GM18502 (cell line): ENCODE data around the gene TEX22.
A peak's percentile ranks its signal among the peaks of the same experiment; 100 is the strongest.

ENCODE experiments used
- ATAC-seq: cut with Tn5 transposase; IDR thresholded peaks from one replicate; pipeline ENCODE4 v1.9.1; 2021; ENCODE audit warnings: mild to moderate bottlenecking; ENCODE audit not compliant: unreplicated experiment, poor library complexity

TEX22 gene

DNA sequence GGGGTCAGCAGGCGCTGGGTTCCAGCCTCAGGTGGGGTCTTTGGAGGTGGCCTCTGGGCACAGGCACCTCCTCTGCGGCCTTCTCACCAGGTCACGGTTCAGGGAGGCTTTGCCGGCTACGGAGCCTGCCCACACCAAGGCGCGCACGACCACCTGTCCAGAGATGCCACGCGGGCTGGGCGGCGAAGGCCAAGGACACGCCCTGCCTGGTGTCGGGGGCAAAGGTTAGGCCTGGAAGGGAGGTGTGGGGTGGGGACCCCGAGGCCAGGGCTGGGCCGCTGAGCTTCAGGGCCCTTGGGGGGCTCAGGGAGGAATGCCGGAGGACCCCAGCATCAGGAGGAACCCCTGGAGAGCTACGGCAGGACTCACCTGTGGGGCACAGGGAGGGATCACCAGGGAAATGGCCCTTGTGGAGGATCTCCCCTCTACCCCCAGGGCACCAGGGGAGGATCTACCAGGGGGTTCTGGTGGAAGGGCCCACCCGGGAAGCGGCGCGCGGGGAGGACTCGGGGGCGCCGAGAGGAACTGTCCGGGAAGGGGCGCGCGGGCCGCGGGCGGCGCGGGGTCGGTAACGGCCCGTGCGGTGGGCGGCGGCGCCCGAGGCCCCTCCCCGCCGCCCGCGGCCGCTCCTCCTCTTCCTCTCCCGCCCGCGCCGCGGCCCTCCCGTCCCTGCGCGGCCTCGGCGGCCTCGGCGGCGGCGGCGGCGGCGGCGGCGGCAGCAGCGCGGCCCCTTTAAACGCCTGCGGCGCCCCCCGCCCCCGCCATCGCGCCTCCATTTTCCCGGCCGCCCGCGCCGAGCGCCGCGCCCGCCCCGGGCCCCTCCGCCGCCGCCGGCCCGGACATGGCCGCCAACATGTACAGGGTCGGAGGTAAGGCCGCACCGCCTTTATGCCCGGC is 21.1 kb downstream of the TEX22 start, which contains the start of gene MTA1:
MTA1 (plus strand) TSS at position 633 of the 897 bp plus-strand sequence; CDS start at position 842, 209 bp downstream.
- peak; percentile 65 for ATAC-seq

DNA sequence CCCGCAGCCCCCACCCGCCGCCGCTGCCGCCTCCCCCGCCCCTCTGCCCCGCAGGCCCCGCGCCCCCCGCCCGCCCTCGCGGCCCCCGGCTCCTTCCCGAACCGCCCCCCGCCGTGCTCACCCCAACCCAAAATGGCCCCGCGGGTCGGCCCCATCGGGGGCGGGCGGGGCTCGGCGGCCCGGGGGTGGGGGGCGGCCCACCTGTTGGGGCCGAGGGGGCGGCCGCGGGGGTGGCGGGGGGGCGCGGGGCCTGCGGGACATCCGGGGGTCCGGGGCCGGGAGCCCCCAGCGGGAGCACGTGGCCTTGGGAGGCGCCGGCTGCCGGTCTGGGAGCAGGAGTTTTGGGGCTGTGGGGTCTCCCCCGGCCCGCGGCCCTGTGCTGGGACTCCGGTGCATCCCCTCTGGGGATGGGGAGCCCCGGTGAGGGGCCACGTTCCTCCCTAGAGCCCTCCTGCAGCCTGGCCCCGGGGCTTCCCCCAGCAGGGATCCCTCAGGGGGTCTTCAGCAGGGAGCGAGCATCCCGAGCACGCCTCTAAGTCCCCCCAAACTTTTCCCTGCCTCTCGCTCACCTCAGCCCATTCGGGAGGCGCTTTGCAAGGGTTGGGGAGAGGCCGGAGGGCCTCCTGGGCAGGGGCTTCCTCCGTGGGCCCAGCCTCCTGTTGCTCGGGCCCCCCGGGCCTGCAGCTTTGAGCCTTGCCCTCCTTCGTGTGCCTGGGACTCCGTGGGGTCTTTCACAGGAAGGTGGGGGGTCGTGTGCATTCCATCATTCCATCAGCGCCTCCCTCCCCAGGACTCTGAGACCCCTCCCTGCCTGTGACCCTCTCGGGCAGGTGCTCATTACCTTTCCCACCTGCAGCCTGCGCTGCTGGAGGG is 22.0 kb downstream of the TEX22 start:
- ATAC-seq: peak; percentile 18

DNA sequence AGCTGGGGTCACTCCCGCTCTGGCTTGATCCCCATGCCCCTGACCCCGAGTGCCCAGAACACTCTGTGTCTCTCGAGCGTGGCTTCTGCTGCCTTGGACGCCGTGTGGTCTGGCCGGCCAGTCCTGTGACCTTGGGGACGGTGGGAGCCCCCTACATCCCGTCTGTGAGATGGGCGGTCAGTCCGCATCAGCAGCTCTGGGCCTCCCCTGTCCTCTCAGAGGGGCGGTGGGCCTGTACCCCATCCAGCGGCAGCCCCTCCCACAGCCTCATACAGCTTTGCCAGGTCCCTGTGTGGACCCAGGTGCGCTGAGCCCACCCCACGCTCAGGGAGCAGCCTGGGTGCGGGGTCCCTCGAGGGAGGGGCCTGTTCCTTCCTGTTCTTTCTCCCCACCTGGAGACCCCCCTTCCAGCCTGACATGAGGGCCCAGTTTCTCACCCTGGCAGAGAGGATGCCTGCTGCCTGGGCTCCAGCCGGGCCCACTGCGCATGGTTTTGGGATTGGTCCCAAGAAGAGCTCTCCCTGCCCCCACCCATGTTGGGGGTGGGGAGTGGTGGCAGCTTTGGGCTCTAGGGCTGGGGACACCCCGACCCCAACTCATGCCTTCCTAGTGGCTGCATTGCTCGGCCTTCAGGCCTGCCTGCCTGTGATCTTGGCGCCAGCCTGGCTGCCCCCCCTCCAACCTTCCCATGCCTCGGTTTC is 22.8 kb downstream of the TEX22 start:
- ATAC-seq: no peak

DNA sequence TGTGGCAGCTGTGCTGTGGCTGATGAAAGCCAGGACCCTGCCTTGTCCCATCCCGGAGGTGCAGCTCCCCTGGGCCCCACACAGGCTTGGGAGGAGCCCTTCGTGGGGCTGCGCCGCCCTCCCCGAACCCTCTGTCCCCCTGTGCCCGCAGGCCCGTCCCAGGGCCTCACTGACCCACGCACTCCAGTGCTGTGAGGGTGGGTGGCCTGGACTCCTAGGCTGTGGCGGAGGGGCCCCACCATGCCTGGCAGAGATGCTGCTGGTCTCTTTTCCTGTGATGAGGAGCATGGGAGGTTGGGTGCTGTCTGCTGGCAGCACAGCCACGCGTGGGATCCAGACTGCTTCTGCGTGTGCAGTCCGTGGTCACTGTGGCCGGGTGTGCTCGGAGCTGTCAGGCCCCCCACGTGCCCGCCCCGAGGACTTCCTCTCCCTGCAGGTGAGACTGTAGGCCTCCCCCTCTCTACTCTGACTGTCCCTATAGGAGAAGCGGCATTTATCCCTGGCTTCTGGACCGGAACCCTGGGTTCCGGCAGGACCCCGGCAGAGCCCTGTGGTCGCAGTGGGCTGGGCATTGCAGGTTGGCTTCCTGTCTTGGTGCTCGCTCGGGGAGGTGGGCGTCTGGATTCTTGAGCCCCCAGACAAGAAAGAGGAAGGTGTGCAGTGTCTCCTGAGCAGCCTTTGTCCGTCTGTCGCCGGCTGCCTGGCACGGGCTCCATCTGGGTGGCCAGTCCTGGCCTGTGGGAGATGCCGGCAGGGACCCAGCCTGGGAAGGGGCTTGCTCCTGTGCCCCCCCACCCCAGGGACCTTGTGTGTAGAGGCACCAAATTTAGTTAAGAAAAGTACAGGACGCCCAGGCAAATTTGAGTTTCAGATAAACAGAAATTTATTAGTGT is 23.6 kb downstream of the TEX22 start:
- ATAC-seq: no peak

DNA sequence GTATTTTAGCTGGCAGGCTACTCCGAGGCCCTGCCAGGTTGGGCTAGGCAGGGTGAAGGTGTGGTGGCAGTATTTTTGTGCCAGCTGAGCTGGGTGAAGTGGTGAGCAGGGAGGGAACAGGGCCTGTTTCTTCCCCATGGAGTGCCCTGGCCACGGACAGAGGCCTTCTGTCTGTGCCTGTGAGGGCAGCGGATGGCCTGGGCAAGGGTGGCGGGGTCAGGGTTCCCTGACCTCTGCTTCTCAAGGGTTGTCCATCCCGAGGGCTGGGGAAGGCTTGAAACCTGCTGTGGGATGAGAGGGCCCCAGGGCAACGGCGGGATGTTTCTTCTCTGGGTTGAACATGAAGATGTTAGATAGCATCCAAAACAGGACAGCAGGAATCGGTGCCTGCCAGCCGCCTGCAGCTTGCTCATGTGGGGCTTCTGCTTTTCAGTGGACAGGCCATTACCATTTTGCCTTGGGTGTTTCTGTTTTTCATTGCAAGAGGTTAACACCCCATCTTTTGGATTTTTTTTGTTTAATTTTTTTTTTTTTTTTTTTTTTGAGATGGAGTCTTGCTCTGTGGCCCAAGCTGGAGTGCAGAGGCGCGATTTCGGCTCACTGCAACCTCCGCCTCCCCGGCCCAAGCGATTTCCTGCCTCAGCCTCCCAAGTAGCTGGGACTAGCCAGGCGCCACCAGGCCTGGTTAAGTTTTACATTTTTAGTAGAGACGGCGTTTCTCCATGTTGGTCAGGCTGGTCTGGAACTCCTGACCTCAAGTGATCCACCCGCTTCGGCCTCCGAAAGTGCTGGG is 24.6 kb downstream of the TEX22 start:
- no peak for ATAC-seq

DNA sequence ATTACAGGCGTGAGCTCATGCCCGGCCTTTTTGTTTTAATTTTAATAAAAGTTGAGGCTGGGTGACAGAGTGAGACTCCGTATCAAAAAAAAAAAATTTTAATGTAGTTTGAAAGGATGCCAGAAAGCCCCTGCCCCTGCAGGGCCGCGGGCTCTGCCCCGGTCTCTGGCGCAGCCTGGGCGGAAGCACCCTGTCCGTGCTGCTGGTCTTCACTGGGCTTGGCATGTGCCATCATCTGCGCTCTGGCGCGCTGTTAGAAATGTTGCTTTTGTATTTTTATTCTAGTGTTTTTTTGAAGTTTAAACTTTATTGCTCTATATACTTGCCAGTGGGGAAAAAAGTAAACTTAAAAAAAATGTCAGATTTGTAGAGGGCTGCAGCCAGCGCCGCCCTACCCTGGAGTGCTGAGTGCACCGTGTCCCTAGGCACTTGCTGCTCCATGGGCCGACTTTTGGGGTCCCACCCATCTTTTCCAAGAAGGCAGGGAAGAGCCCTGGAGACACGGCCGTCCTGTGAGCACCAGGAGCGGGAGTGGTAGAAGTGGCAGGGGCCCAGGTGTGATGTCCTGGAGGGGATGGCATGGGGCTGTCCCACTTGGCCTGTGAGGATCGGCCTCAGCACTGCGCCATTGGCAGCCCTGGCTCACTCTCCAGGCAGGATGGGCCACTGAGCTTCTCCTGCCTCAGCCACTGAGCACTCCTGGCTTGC is 25.3 kb downstream of the TEX22 start:
- ATAC-seq: no peak

DNA sequence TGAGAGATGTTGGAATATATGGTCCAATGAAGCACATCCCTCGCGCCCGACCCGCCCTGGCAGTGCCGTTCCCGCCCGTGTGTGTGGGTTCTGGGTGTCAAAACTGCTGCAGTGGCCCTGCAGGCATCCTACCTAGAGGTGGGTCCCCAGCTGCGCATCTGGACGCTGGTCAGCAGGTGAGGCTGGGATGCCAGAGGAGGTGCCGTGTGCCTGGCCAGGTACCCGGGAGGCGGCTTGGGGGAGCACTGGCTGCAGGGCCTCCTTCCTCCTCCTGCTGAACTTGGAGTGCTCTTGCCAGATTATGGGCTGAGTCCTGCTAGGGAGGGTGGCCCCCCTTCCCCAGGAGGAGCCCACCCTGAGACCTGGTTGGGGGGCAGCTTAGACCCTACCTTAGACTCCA is 26.5 kb downstream of the TEX22 start:
- no peak for ATAC-seq

DNA sequence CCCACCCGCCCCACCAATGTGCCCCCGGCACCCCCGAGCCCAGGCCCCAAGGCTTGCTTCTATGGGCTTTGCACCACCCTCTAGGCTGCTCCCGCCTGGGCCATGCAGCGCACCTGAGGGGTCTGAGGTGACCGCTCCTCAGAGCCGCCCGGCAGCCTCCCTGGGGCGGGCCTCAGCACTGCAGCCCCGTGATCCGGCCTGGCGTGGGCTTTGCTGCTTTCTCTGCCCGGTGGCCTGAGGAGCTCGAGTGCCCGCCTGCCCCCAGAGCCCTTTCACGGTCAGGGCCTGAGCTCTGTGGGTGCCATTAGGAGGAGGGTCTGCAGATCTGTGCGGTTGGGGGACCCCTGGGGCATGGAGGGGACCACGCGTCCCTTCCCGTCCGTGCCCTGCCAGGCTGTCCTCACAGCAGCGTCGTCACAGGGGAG is 27.5 kb downstream of the TEX22 start:
- no peak for ATAC-seq

DNA sequence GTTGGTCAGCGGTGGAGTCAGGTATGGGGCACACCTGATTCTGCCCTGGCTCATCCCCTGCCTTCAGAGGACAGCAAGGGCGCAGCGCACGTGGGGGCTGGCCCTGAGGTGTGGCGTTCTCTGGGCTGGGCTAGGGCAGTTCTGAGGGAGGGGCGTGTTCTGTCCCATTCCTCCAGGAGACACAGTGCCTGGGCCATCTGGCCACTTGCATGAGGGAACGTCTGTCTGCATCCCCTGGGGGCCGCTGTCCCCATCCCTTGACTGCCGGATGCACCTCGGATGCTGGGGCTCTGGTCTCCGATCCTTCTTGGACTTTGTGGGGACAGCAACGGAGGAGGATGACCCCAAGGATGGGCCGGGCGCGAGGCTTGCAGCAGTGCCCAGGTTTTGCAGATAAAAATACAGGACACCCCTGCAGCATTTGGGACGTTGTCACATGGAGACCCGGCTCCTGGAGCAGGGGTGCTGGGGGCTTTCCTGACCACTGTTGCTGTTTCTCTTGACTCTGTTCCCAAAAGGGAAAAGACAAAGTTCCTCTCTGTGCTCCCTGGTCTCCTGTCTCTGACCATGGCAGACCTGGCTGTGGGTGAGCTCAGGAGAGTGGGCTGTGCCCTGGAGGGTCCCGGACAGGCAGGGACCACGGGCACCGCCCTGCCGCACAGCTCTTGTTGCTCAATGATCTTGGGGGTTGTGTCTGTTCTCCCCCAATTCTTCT is 28.2 kb downstream of the TEX22 start:
- no peak for ATAC-seq

DNA sequence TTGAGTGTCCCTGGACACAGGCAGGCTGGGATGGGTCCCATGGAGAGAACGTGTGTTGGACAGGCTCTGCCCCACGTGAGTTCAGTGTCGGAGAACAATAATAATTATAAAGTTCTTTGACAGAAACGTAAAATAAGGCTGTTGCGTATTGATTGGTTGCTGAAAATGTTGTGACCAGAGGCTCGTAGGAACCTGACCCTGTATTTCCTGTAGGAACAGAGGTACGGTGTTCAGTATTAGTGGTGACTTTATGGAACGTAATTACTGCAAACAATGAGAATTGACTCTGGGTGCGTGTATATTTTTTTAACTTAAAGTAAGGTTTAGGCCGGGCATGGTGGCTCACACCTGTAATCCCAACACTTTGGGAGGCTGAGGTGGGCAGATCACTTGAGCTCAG is 29.1 kb downstream of the TEX22 start:
- no peak for ATAC-seq

DNA sequence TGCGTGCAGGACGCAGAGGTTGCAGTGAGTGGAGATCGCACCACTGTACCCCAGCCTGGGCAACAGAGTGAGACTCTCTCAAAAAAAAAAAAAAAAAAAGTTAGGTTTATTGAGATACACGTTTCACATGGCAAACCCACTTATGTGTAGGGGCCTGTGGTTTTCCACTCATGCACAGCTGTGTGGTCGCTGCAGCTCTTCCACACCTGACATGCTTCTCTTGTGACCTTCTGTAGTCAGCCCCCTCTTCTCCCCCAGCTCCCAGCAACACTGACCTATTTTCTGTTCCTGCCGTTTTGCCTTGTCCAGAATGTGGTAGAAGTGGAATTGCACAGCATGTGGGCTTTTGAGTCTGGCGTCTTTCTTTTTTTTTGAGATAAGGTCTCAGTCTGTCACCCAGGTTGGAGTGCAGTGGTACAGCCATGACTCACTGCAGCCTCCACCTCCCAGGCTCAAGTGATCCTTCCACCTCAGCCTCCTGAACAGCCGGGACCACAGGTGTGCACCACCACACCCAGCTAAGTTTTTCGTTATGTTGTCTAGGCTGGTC is 29.7 kb downstream of the TEX22 start:
- no peak for ATAC-seq

DNA sequence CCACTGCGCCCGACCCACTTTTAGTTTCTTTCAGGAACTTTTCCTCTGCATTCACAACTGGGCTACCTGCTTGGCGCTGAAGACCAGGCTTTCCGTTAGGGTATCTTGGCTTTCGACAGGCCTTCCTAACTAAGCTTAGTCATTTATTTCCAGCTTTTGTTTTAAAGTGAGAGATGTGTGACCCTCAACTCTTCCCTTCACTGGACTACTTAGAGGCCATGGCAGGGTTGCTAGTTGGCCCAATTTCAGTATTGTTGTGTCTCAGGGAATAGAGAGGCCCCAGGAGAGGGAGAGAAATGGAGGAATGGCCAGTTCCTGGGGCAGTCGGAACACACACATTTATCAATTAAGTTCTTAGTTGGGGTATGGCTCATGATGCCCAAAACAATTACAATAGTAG is 31.7 kb downstream of the TEX22 start:
- ATAC-seq: no peak

DNA sequence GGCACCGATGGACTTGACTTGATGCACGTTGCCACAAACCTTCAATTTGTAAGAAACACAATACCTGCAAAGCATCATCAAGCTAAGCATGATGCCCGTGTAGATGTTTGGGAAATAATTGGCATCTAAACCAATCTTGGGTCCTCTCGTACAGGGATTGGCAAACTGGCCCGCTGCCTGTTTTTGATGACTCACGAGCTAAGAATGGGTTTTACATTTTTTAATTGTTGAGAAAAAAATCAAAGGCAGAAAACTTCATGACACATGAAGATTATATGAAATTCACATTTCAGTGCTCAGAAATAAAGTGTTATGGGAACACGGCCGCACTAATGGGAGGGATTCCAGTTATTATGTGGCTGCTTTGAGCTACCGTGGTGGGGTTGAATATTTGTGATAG is 32.2 kb downstream of the TEX22 start:
- ATAC-seq: no peak

DNA sequence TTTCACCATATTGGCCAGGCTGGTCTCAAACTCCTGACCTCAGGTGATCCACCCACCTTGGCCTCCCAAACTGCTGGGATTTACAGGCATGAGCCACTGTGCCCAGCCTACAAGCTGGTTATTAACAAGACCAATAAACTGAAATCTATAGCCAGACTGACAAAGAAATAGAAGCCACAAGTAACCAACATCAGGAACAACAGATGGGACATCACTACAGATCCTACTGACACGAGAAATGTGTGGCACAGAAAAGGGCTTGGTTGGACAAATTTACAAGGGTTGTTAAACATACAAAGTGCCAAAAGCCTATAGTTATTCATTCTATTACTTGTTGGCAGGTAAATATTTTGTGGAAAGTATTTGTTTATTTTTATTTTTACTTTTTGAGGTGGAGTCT is 32.9 kb downstream of the TEX22 start:
- no peak for ATAC-seq

DNA sequence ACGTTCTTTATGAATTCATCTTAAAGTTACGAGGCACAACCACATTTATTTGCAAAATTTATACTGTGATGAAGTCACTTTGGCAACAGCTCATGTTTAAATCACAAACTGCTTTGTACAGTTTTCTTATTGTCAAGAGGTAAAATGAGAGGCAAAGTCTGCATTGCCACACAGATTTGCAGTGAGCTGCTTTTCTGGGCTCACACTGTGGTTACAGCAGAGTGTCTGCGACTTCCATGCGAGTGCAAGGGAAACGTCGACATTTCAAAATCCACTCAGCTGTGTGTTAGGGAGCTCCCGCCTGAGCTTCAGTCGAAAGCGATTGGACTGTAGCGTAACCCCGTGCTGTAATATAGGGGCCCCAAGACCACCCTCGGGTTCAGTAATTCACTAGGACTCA is 34.3 kb downstream of the TEX22 start:
- no peak for ATAC-seq

DNA sequence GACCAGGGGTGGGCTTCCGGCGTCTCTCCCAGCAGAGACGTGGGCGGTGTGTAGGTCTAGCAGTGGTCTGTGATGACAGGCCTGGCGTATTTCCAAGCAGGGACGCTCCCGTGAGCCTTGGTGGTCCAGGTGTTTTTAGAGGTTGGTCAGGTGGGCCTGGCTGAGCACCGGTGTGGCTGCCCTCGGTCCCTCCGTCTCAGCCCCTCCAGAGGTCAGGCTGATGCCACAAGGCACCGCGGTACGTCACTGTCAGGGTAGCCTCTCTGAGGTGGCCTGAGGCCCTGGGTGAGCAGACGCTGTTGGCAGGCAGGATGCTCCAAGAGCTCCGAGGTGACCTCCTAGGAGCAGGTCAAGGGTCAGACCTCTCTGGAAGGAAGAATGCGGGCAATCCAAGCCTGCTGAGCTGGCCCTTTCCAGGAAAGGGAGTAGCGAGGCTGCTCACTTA is 34.8 kb downstream of the TEX22 start:
- ATAC-seq: no peak

DNA sequence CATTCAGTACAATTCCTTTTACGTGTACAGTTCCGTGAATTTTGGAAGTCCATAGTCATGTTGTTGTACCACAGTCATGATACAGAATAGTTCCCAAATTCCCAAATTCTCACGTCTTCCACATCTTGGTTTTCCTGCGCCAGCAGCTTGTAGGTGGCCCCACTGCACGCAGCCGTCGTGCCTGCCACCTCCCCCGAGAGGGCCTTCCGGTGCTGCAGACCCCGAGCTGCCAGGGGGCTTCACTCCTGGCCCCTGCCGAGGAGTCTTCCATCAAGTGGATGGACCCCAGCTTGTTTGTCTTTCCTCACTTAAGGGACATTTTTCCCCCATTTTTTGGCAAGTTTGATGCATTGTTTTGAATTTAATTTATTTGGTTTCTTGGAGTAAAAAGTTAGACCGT is 38.1 kb downstream of the TEX22 start:
- ATAC-seq: no peak
